Frontal cortex (tissue), 4 donors: ENCODE measurements around the gene ERF. TPM values are rescaled to one million over a fixed set of nuclear protein-coding genes. Genes with fewer than 3 reads are reported as not detected.

Experiments used
- DNase-seq, 2 donors: peaks; one replicate each; pipeline ENCODE4 v3.0.0; 2012; ENCODE audit warnings: low spot score in 2 of 2
- FAIRE-seq: peaks from 2 replicates; lab custom pipeline; 2012; peaks lifted over from hg19 to GRCh38; lab: Jason Lieb, UNC
- total RNA-seq: library from RNA; depleted of rRNA; stranded (reverse); fragments of >200 nt; gene quantifications from one replicate; pipeline ENCODE4 v1.2.3, GENCODE V29; 2014
- donor health status: control.
- donor health status: control.
- donor health status: control.

The ERF gene
- total RNA-seq, 1 donor from 2014 or later = 7.7 TPM

DNA sequence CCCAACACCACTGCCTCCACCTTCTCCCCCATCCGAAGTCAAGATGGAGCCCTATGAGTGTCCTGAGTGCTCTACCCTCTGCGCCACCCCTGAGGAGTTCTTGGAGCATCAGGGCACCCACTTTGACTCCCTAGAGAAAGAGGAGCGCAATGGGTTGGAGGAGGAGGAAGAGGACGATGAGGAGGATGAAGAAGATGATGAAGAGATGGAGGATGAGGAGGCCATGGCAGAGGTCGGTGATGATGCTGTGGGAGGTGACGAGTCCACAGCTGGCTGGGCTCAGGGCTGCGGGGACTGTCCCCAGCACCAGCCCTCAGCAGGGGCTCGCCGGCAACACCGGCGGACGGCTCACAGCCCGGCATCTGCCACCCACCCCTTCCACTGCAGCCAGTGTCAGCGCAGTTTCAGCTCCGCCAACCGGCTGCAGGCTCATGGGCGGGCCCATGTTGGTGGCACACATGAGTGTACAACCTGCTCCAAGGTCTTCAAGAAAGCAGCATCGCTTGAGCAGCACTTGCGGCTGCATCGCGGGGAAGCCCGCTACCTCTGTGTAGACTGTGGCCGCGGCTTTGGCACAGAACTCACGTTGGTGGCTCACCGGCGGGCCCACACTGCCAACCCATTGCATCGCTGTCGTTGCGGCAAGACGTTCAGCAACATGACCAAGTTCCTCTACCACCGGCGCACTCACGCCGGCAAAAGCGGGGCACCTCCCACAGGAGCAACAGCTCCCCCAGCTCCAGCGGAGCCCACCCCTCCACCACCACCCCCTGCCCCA is 29.8 kb downstream of the ERF start:
- FAIRE-seq = no peak
- DNase-seq = no peak

DNA sequence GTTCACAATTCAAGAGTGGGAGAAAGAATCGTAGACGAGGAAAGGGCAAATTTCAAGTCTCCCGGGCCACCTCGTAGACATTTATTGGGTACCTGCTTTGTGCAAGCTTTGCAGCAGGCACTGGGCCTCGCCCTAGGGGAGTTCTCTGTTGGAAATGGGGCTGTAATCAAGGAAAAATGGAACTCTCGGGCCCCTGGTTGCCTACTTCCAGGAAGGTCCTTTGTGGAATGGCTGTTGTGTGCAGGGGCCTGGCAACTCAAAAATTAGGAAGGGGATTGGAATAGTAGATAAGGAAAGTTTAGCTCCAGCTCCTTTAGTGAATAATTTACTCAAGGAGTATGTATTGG is 34.2 kb downstream of the ERF start:
- DNase-seq = no peak
- FAIRE-seq = no peak

DNA sequence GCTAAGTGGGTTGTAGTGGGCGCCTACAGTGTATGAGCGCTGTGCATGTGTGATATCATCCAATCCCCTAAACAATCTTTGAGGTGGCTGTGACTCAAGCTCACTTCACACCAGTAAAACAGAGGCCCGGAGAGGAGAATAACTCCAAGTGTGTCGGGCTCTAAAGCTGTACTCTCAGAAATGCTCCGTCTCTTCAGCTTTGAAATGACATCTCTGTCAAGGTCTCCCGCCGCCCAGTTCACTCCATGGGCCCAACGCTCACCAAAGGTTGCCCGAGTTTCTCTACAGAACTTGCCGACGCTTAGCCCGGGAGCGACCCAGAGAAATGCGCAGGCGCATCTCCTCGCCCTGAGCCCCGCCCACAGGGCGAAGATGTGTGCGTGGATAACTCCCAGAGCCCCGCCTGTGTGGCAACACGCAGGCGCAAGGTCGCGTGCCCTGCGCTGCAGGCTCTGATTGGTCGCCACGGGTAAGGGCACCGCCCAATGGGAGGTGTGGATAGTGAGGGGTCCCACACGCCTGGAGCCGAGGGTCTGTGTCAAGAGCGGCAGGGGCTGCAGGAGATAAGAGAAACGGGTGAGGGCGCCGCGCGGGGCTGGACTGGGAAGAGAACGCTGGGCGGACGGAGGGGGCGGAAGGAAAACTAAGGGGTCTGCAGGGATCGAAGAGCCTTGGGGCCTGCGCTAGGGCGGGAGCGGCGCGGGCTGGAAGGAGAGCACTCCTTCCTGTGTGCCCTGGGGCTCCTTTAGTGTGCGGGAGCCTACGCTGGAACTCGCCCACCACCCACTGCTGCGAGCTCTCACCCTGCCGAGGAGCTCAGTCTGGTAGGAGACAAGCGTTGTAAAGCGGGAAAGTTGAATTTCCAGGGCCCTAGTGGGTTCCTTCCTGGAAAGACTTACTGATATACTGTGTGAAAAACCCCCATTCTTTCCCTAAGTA is 34.8 kb downstream of the ERF start, which contains the start of gene ZNF526:
TSS of gene ZNF526 (plus strand) at position 501 of the 939 bp plus-strand sequence. CDS start 4,092 bp downstream, outside the sequence.
- DNase-seq (peak; percentile 98 to 99), FAIRE-seq (no peak)

DNA sequence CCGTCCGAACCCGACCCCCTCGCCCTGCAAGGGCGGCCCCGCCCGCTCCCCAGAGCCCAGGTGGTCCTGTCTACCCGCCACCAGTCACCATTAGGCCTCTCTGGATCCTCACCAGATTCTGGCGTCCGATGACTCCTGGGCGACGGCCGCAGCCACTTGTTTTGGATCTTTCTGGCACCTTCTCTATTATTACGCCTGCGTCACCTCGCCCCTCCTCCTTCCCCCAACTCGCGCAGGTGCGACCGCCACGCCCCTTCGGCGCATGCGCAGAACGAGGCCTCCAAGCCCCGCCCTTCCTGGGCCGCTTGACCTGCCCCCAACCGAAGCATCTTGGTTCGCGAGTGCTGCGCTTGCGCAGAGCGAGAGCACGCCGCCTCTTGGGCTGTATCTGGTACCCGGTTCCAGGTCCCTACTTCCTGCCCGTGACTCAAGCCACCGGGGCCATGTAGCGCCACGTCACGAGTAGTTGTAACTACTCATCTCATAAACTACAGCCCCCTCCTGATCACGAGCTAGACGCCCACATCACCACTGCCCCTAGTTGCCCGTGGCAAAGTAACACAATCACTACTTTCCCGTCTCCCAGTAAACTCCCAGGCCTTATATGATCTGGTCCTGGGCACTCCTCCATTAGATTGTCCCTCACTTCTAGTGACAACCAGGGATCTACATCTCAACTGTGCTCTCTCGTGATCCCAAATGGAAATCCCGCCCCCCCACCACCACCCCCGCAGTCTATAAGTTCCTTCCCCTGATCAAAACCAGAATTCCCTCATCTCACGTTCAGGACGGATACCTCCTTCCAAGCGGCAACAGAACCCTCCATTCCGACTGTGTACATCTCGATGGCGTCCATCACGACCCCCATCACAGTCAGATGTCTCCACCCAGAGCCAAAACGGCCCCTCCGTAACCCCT is 37.1 kb downstream of the ERF start, which contains the start of gene DEDD2:
TSS of gene DEDD2 (minus strand) at position 158 of the 918 bp plus-strand sequence. CDS start 670 bp downstream, outside the sequence.
- DNase-seq = peak; percentile 91 to 92
- no peak for FAIRE-seq

DNA sequence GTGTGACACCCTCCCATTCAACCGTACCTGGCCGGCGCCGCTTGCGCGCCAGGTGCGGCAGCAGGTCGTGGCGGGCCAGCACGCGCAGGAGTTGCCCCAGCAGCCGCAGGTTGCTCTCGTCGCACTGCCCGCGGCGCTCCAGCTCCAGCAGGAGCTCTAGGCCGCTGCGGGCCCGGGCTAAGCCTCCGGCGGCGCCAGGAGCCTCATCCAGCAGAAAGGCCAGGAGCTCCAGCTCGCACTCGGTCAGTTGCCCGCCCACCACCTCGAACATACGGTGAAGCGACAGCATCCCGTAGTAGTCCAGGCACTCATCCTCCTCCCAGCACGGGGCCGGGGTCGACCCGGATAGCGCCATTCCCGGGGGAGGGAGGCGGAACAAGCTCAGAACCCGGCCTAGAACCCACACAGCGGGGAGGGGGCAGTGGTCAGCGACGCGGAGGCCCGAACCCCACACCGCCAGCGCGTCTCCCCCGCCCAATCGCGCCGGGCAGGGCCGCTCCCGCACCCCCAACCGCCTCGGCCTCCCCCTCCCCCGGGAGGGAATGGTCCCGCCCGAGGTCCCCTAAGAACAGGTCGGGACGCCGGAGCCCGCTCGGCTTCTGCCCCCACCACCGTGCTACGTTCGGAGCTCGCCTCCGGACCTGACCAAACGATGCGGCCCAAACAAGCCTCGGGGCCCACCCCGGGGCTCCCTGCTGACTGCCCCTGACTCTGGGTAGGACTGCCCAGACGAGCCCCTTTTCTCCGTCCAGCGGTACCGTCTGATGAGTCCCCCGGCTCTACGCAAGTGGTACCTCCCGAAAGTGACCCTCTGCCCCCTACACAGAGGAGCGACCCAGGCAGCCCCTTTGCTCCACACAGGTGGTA is 38.0 kb downstream of the ERF start:
- peak; percentile 61 to 62 for DNase-seq
- FAIRE-seq = no peak

DNA sequence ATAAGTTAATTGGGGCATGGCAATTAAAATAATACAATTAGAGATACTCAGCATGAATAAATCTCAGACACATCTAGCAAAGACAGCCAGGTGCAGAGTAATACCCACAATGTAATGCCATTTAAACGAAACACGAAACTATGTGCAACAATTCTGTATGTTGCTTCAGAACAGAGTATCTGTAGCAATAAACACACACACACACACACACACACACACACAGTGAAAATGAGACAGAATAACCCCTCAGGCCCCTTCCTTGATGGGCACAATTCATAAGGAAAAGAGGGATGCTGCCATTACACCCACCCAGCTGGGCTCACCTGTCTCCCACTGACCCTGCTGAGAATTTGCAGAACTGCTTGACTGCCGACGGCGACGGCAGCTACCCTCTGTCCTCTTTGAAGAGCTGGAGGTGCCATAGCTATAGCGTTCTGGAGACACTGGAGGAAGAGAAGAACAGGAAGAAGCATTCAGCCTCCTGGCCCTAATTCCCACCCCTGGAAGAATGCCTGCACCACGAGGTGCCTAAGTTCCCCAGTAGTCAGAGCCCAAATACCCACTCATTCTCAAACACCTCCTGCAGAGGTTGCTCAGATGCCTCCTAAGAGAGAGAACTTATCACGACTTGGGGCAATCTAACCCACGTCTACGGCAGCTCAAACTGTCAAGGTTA is 40.0 kb downstream of the ERF start:
- no peak for DNase-seq
- no peak for FAIRE-seq

DNA sequence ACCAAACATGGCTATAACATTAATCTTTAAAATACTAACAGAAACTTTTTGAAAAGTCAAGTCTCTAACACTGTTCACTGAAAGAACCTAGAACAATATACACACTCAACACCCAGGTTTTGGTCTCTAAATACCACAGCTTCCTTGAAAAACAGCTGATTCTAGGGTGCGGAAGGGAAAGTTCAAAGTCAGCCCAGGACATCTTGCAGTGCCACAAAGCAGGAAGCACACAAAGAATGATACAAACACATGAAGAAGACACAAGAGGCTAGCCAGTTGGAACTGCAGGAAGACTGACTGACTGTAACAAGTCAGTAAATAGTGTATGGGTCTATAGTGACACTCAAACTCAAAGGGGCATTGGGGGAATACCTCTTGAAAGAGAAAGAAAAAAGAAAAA is 42.0 kb downstream of the ERF start:
- FAIRE-seq = no peak
- DNase-seq = no peak

DNA sequence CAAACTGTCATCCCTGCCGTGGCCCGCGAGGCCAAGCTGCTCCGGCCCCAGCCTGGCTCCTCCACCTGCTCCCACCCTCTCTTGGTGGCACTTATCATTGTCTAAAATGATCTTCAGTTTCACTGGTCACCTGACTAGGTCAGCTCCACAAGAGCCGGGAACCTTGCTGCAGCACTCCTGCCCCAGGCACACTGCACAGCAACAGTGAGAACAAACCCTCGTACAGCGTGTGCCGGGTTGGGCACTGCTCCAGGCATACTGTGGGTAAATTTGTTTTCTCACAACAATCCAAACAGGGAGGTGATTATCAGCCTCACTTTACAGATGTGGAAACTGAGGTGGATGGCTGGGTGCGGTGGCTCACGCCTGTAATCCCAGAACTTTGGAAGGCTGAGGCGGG is 46.3 kb downstream of the ERF start:
- DNase-seq (no peak), FAIRE-seq (no peak)

DNA sequence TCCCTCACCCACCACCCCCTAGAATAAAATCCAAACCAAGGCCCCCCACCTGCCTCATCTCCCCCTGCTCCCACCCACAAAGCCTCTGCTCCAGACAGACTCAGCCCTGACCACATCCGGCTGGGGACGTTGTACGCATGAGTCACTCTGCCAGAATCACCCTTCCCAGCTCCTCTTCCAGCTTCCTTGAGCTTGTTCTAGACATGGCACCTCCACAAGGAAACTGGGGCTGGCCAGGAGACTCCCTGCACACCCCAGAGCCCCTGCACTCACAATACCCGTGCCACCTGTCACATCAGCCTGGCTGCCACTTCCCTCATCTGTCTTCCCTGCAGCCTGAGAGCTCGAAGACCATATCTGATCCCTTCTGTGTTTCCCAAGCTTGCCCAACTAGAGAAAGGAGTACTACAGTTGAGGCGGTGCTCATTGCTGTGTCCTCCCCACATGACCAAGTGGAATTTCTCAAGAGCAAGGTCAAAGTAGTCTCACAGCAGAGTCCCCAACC is 47.1 kb downstream of the ERF start:
- FAIRE-seq = no peak
- no peak for DNase-seq

DNA sequence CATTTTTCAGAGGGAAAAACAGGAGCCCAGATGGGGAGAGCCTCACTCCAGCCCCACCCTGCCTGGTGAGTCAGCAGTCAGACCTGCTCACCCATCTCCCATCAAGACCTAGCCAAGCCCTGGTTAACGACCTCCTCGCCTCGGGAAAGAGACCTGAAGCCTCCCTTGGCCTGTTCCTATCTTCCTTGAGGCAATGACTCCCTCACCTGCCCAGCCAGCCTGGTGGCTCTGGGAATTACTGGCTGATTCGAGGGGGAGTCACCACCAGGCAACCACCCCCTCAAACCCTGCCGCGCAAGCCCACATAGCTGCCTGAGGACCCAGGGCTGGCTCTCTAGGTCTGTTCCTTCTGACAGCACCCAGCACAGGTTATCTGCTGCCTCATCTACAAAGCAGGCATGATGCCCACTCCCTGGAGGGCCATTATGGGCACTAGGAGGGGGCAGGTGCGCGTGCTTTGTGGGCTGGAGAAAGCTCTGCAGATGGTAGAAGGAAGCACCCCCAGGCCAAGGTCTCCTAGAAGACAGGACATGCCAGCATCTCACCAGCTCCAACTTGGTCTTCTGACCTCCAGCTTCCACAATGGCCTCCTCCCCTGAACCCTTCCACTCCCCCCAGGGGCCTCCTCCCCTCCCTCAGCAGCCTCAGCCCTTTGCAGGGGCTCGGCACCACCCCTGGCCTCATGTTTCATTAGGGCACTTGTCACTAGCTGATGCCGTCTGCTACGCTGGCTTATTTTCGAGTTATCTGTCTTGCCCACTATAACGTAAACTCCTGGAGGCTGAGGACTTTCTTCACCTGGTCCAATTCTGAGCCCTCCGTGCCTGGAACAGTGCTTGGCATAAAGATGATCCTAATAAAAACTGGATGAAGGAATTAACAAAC is 47.8 kb downstream of the ERF start:
- DNase-seq (peak in 1 of 2 donors; percentile 54), FAIRE-seq (no peak)

DNA sequence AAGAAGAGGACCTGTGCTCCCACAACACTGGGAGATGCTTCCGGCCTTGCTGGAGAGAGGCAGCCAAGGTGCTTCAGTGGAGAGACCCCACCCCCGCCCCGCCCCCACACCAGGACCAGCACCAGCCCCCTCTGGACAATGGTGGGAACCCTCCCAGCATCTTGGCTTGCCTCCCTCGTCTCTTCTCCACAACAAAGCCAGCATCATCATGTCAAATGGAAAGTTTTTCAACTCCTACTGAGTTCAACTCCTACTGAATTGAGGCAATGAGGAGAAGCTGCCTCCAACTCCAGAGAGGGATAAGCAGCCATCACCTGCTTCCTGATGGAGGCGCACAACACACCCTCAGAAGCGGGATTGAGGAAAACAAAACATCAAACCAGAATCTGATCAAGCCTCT is 50.3 kb downstream of the ERF start:
- DNase-seq = no peak
- FAIRE-seq = no peak

DNA sequence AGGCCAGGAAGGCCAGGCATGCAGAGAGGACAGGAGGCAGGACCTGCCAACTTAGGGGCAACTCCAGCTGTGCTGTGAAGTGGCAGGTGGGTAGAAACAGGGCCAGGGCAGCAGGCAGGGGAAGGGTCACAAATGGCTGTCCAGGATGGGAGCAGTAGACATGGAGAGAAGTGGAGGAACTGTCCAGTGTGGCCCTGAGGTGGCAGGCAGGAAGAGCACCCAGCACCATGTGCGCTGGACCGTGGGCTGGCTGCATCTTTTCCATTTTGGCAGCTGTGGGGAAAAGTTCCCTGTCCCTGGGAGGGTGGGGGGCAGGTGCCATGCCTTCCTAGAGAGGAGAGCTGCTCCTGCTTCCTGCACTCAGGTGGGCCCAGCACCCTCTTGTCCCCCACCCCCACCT is 51.2 kb downstream of the ERF start:
- FAIRE-seq (no peak), DNase-seq (no peak)

DNA sequence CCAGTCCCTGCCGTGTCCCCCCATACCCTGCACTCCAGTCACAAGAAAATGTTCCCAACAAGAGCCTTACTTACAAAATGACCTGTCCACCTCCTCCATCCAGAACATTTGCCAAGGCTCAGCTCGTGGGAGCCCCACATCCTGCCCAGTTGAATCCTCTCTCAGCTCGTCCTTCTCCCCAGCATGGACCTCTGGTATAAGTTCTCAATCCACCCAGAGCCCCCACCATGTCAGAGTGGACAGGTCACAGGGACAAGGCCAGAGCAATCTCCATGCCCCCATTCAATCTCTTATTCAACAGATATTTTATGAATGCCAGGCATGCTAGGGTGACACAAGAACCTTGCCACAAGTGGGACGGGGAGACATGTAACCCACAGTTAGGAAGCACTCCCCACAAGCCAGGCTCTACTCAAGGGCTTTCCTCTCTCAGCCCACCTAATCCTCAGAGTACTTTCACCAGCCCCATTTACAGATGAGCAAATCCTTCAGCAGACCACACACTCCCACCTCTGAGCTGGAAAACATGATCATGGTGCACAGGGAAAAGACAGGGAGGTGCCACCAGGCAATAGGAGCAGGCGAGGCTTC is 52.5 kb downstream of the ERF start:
- DNase-seq (no peak), FAIRE-seq (no peak)

DNA sequence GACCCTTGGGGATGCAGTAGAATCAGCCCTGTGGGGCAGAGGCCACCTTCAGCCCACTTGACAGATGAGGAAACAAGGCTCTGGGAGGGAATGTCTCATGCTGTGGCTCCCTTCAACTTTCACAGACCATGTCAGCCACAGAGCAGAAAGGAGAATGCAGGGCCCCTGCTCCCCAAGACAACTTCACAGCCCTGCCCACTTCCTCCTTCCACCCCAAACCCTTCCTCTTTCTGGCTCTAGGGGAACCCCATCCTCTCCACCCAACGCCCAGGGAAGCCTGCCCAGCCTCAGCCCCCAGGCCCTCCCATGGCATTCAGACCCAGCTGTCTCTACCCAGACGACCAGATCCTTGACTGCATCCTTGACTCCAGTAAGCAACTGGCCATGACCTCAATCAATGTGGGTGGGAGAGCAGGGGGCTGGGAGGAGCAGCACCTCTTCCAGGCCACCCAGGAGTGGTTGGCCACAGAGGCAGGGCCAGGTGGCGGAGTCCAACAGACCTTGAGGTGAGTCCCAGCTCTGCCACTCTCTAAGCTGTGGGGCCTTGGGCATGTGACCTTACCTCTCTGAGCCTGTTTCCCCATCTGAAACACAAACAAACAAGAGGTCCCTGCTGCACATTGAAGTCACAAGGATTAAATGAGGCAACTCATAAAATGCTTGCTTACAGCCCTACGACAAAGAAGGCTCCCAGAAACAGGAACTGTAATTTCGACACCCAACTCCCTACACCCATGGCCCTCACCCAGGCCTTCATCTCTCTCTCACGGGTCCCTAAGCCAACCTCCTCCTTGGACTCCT is 53.2 kb downstream of the ERF start:
- FAIRE-seq (no peak), DNase-seq (no peak)

DNA sequence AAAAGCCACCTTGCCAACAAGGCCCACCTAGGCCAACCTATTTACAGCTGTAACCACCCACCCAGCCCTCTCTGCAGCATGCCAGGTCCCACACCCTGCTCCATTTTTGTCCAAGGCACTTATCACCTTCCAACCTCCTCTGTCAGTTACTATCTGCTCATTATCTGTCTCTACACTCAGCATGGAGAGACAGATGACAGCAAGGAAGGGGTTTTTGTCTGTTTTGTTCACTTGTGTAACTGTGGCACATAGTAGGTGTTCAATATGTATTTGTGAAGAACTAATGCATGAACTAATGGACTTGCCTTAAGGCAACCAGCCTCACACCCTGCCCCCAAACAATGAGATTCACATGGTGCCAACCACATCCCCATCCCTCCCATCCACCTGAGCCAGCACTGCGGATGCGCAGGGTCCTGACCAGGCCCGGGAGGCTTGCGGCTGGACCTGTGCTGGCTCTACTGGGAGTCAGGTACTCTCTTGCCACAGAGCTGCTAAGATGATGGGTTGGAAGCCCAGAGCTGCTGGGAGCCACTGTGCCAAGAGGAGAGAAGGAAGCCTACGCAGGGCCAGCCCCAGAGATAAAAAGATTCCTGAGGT is 54.7 kb downstream of the ERF start:
- FAIRE-seq = no peak

More for the DNA sequence above, 54.7 kb downstream of the ERF start:
- DNase-seq = no peak
